Adrenal gland (tissue), 12 donors: ENCODE data around the gene PYM1. TPM values are rescaled to one million over a fixed set of nuclear protein-coding genes. Genes with fewer than 3 reads are reported as not detected.

Source experiments
- DNase-seq, 7 donors: peaks; one replicate each; pipeline ENCODE4 v3.0.0-alpha.2; 2019 to 2020
- H3K27ac ChIP-seq, 5 donors: fragments of 200-600 bp; sonication (generic) in 4 of 5; 1 replicate in 3 of 5; 2 replicates in 2 of 5; pipeline versions ENCODE4 v1.5.1 to v1.8.0; 2016 to 2020; ENCODE audit warnings: mild to moderate bottlenecking in 1 of 5
- H3K27me3 ChIP-seq: fragments of 200-600 bp; 2 replicates; pipeline ENCODE4 v1.8.0; 2021
- H3K36me3 ChIP-seq, 2 donors: fragments of 200-600 bp; replicated peaks in 1 of 2; 1 replicate in 1 of 2; 2 replicates in 1 of 2; pipeline versions ENCODE4 v1.5.1 to v1.8.0; 2018 to 2022
- H3K4me1 ChIP-seq, 2 donors: fragments of 200-600 bp; replicated peaks in 1 of 2; 1 replicate in 1 of 2; 2 replicates in 1 of 2; pipeline versions ENCODE4 v1.5.1 to v1.8.0; 2018 to 2021
- H3K4me3 ChIP-seq, 4 donors: fragments of 200-600 bp; sonication (generic) in 3 of 4; one replicate each; pipeline ENCODE4 v1.5.1; 2016 to 2018
- H3K9me3 ChIP-seq, 3 donors: fragments of 200-600 bp; sonication (generic) in 1 of 3; replicated peaks in 1 of 3; 1 replicate in 2 of 3; 2 replicates in 1 of 3; pipeline versions ENCODE4 v1.5.1 to v1.8.0; 2016 to 2021
- CTCF ChIP-seq, 6 experiments: fragments of 450-650 bp in 4 of 6; fragments of 200-600 bp in 2 of 6; sonication (generic) in 1 of 6; IDR thresholded peaks; 1 replicate in 5 of 6; 2 replicates in 1 of 6; pipeline versions ENCODE4 v1.5.1 to v1.8.0; 2016 to 2021; ENCODE audit warnings: antibody characterized with exemption in 6 of 6, mild to moderate bottlenecking in 2 of 6, moderate library complexity in 1 of 6
- POLR2A ChIP-seq, 2 donors: fragments of 450-650 bp; IDR thresholded peaks; one replicate each; pipeline ENCODE4 v1.6.1; 2017; ENCODE audit warnings: antibody characterized with exemption in 2 of 2, mild to moderate bottlenecking in 2 of 2, moderate library complexity in 1 of 2
- WGBS, 4 donors: extraction: QIAGEN DNeasy Blood & Tissue Kit in 2 of 4; methylation state at CpG; one replicate each; pipeline versions ENCODE4 v1.1.5 to v1.1.7; 2013 to 2017; 5-methylcytosine and 5-hydroxymethylcytosine counted together
- intact Hi-C, 2 donors: fragments of 100-400 bp; cut with DNase I; formaldehyde crosslinking; loops; one replicate each; pipeline versions ENCODE4 v1.14.1 to v1.15.0; 2022 to 2023
- polyA plus RNA-seq, 3 donors: library from polyadenylated mRNA; stranded (reverse); fragments of 200-250 nt in 2 of 3; fragments of 350-450 nt in 1 of 3; fragmentation: Illumina TruSeq in 1 of 3; extraction: RNeasy Lipid Tissue Mini Kit (QIAGEN cat#74804) in 1 of 3; gene quantifications; one replicate each; pipeline ENCODE4 v1.2.3, GENCODE V29; 2013 to 2014
- total RNA-seq, 9 donors: library from RNA; depleted of rRNA in 4 of 9; stranded (reverse); fragments of >200 nt in 4 of 9; fragments of 120-200 nt in 1 of 9; fragmentation: NEBNext Ultra II Directional in 1 of 9; extraction: Animal tissue kit (Norgen Biotek cat#: 25700) in 1 of 9; gene quantifications; one replicate each; pipeline versions ENCODE4 v1.1.0 to v1.2.4, GENCODE V29; 2013 to 2023
- donor health status: healthy with polysubstance abuse.
- donor health status: Bipolar disorder and iron deficiency.
- donor health status: DM: yes; HTN: yes; CAD: no.
- donor health status: DM: no; HTN: no; CAD: no.
- donor health status: DM: no; HTN: no; CAD: no.
- donor health status: DM: yes; HTN: yes; CAD: no.

The PYM1 gene
- total and polyA plus RNA-seq, 12 donors: 32.1 to 60.9 (median 43.5) TPM

- 0 to 1% (median 0%) methylated on average over 18 of the region's 18 CpGs for WGBS, 4 donors
- Histone ChIP-seq H3K27ac (peak overlapping the region; percentile 86 to 95 (median 91)), H3K9me3 (no peaks in the 10 kb centered on the region), H3K27me3 (no peaks in the 10 kb centered on the region), H3K36me3 (no peaks in the 10 kb centered on the region), H3K4me1 (peaks cover 14 to 38% of the 10 kb centered on the region in 2 donors), H3K4me3 (peak overlapping the region; percentile 28 to 64 (median 38))
- TF ChIP-seq POLR2A (IDR thresholded peaks at IDR 0.05) (peak; percentile 86 to 94), CTCF (IDR thresholded peaks at IDR 0.05) (peak in 1 of 6 experiments; percentile 16)
- peak in 1 of 7 donors; percentile 19 for DNase-seq
- intact Hi-C loops: no loop called here
Observed at GRCh38 chr12:55972911-55973598, 45.4 kb upstream of the PYM1 start.

- no peak for DNase-seq
- WGBS, 4 donors: 7 to 27% (median 19%) methylated on average over 1 of the region's 1 CpG
- peaks cover 15 to 36% of the 10 kb centered on the region in 2 donors for H3K4me1 ChIP-seq
- H3K36me3 ChIP-seq: no peaks in the 10 kb centered on the region
- no peaks in the 10 kb centered on the region for H3K27me3 ChIP-seq
- H3K27ac ChIP-seq: peak overlapping the region; percentile 86 to 95 (median 91)
- H3K9me3 ChIP-seq: no peaks in the 10 kb centered on the region
- peak overlapping the region in 3 of 4 donors; percentile 37 to 64 (median 39) for H3K4me3 ChIP-seq
- intact Hi-C loops: no loop called here
- TF ChIP-seq CTCF (IDR thresholded peaks at IDR 0.05) (no peak), POLR2A (IDR thresholded peaks at IDR 0.05) (no peak)
Observed at GRCh38 chr12:55972456-55972855, 44.8 kb upstream of the PYM1 start.

- Histone ChIP-seq H3K4me1 (peaks cover 19 to 38% of the 10 kb centered on the region in 2 donors), H3K4me3 (no peak overlapping the region), H3K36me3 (no peaks in the 10 kb centered on the region), H3K9me3 (no peaks in the 10 kb centered on the region), H3K27me3 (no peaks in the 10 kb centered on the region), H3K27ac (peak overlapping the region; percentile 86 to 95 (median 91))
- TF ChIP-seq POLR2A (IDR thresholded peaks at IDR 0.05): no peak
- TF ChIP-seq CTCF (IDR thresholded peaks at IDR 0.05): no peak
- peak in 4 of 7 donors; percentile 28 to 42 (median 37) for DNase-seq
- intact Hi-C loops: no loop called here
- WGBS, 4 donors: 50 to 59% (median 54%) methylated on average over 3 of the region's 3 CpGs
Observed at GRCh38 chr12:55972042-55972441, 44.3 kb upstream of the PYM1 start.

- peaks cover 20 to 33% of the 10 kb centered on the region in 2 donors for H3K4me1 ChIP-seq
- no peaks in the 10 kb centered on the region for H3K9me3 ChIP-seq
- intact Hi-C loops: no loop called here
- DNase-seq: no peak
- 87 to 97% (median 94%) methylated on average over 6 to 7 of the region's 7 CpGs for WGBS, 4 donors
- TF ChIP-seq POLR2A (IDR thresholded peaks at IDR 0.05): no peak
- no peak for TF ChIP-seq CTCF (IDR thresholded peaks at IDR 0.05)
- no peaks in the 10 kb centered on the region for H3K27me3 ChIP-seq
- no peaks in the 10 kb centered on the region for H3K36me3 ChIP-seq
- H3K4me3 ChIP-seq: no peak overlapping the region
- no peak overlapping the region for H3K27ac ChIP-seq
Observed at GRCh38 chr12:55970775-55971174, 43.1 kb upstream of the PYM1 start.
